NCI-H748 treated with DMSO at 0.1 percent for 48 hours (cell line): Measurements from ENCODE around the gene STIL.
"Not testable (repeated sequence)": the region's sequence is repeated elsewhere in the genome, so short reads cannot be mapped to it uniquely, and the experiment has no call there.

Experiments used
- DNase-seq: peaks from one replicate; lab custom pipeline; 2025; lab: John Stamatoyannopoulos, UW

STIL gene

DNA sequence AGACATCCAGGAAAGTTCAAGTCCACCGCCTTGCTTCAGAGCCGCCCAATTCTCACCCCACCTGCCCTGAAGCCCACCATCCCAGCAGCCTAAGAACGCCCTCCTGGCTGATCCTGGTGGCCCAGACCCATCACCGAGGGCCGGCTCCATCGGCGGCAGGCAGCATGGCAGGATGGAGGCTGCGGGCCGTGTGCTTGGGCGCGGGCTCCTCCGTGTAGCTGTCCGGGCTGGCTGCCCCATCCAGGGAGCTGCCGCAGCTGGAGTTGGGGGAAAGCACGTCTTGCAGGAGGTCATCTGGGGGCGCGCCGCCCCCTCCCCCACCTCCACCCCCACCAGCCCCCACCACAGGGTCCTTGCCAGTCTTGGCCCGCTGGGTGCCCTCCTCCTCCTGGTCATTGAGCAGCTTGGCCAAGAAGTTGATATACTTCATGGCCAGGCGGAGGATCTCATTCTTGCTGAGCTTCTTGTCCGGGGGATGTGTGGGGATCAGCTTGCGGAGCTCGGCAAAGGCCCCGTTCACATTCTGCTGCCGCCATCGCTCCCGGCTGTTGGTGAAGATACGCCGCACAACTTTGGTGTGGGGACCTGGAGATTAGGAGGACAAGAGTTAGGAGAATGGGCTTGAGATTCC lies 94.2 kb downstream of the STIL start:
- no peak for DNase-seq

- no peak for DNase-seq
Observed at GRCh38 chr1:47219001-47219400, 94.9 kb downstream of the STIL start.

- DNase-seq = no peak
Observed at GRCh38 chr1:47216278-47217059, 97.5 kb downstream of the STIL start.

DNA sequence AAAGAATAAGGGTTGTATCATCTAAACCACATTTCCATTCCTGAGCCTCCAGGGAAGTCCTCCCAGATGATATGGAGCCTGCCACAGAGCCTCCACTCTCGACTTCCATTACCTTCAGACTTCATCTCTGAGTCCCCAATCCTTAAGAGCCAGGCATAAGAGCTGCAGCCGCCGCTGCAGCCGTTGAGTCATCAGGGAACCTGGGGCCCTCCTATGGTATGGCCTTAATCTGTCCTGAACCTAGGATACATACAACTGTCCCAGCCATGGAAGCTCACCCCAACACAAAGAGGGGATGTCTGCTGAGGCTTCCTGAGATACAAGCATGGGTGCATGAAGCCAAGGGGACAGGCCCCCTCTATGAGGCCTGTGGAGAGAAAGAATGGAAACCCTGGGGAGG lies 98.2 kb downstream of the STIL start:
- no peak for DNase-seq

GRCh38 chr1:47214549-47214948 lies 99.4 kb downstream of the STIL start:
- DNase-seq = no peak

DNA sequence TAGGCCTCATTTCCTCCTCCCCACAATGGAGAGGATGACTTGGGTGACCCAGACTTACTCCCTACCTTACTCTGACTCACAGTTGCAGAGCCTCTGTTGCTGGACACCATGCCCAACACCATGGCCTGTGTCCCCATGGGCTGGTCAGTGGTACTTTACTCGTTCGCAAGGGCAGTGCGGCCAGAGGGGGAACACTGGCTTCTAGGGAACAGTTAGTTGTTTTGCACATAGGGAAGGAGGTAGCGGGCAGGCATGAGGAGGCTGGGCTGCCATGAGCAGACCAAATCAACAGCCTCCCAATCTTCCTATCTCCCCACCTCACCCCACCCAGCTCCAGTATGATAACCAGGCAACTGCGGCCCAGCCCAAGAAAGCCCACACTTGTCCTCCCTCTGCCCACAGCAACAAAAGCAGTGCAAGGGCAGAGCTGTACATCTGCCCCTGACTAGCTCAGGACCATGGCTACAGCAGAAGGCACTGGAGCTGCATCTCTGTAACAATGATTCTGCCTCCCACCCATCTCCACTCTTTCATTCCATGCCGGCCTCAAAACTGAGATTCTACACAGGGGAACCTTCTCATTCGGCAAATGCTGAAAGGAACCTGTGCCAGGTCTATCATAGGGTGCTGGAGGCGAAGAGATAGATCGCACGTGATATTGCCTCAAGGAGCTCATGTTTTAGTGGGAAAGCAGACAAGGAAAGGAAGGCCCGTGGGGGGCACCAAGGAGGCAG lies 100.5 kb downstream of the STIL start:
- DNase-seq = no peak

DNA sequence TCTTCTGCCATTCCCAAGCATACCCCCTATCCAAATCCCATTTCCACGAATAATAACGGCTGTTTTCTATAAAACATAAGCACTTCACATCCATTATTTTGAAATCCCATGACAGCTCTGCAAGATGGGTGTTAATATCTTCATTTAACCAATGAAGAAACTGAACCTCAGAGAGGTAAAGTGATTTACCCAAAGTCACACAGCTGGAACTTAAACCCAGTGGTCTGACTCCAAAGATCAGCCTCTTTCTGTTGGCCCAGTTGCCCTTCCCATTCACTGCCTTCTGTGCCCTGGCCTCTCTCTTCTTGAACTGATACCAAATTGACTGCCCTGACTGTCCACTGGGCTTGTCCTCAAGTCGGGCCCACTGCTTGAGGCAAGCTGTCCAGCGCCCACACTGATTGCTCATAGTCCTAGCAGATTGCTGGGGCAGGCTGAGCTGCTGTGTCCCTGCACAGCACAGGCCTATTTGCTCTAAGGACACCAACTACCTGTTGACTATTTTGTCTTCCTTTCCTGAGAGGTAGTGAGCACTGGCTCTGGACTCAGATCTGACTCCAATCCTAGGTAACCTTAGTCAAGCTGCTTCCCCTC lies 101.2 kb downstream of the STIL start:
- DNase-seq = no peak

GRCh38 chr1:47211796-47212269 lies 102.1 kb downstream of the STIL start:
- no peak for DNase-seq

DNA sequence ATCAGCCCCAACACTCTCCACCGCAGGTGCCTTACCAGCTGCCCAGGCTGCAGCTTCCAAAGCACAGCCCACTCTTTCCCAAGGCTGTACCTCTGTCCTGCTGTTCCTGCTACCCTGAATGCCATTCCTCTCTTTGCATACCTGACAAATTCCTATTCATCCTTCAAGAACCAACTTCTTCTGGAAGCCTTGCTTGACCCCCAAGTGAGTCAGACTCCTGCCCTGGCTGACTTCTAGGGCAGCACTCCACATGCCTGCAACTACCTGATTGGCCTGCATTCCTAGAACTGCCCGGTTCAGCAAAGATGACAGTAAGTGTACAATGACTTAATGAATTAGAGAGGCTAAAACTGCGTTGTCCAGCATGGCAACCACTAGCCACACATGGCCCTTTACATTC lies 103.3 kb downstream of the STIL start:
- DNase-seq = no peak

- DNase-seq = no peak
Observed at GRCh38 chr1:47209725-47210325, 104.1 kb downstream of the STIL start.

GRCh38 chr1:47209091-47209490 lies 104.9 kb downstream of the STIL start:
- DNase-seq = no peak

GRCh38 chr1:47208374-47208850 lies 105.5 kb downstream of the STIL start:
- DNase-seq = no peak

DNA sequence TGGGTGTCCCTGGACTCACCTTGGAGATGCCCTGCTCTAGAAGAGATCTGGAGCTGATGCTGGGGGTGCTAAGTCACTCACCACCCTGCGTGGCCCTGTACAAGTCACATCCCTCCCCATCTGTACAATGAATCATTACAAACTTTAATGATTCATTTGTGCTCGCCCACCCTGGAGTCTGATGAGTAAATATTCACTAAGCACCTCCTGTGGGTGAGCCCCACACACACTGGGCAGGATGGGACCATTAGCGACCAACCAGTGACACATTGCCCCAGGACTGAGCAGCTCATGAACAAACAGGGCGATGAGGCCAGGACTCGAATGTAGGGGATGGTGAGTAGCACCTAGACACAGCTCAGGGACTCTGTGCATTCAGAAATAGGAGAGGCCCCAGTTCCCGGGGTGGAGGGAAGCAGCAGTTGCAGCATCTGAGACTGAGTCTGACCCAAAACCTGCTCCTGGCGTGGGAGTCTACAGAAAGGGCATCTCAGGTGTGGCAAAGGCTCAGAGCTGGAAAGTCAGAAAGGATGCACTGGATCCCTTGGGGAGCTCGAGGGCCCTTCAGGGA lies 106.1 kb downstream of the STIL start:
- DNase-seq = no peak

DNA sequence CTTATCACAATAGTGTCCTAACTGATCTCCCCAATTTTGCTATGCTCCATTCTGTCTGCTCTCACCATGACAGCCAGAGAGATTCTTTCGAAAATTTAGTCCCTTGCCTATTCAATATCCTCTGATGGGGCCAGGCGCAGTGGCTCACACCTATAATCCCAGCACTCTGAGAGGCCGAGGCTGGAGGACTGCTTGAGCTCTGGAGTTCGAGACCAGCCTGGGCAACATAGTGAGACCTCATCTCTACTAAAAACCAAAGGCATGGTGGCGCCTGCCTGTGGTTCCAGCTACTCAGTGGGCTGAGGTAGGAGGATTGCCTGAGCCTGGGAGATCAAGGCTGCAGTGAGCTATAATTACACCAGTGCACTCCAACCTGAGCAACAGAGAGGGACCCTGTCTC lies 108.0 kb downstream of the STIL start:
- DNase-seq = no peak

DNA sequence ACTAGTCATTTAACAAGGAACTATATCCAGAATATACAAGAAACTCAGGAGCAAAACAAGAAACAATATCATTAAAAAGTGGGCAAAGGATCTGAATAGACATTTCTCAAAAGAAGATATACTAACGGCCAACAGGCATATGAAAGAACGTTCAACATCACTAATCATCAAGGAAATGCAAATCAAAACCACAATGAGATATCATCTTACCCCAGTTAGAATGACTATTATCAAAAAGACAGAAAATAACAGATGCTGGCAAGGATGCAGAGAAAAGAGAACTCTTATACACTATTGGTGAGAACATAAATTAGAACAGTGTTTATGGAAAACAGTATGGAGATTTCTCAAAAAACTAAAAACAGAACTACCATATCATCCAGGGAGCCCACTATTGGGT lies 110.4 kb downstream of the STIL start:
- DNase-seq = not testable (repeated sequence)

GRCh38 chr1:47201179-47201578 lies 112.8 kb downstream of the STIL start:
- no peak for DNase-seq
